DMS114 treated with DMSO at 0.1 percent for 48 hours (cell line): ENCODE data around the gene CLRN2.

Experiments used
- DNase-seq: peaks from one replicate; lab custom pipeline; 2025; ENCODE audit not compliant: unreplicated experiment; lab: John Stamatoyannopoulos, UW

Gene CLRN2, protein sequence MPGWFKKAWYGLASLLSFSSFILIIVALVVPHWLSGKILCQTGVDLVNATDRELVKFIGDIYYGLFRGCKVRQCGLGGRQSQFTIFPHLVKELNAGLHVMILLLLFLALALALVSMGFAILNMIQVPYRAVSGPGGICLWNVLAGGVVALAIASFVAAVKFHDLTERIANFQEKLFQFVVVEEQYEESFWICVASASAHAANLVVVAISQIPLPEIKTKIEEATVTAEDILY

GRCh38 chr4:17514865-17515264 lies at the start of gene CLRN2:
Gene CLRN2 (plus strand): TSS chr4:17515165. CDS start chr4:17515267, 102 bp downstream.
- no peak for DNase-seq

DNA sequence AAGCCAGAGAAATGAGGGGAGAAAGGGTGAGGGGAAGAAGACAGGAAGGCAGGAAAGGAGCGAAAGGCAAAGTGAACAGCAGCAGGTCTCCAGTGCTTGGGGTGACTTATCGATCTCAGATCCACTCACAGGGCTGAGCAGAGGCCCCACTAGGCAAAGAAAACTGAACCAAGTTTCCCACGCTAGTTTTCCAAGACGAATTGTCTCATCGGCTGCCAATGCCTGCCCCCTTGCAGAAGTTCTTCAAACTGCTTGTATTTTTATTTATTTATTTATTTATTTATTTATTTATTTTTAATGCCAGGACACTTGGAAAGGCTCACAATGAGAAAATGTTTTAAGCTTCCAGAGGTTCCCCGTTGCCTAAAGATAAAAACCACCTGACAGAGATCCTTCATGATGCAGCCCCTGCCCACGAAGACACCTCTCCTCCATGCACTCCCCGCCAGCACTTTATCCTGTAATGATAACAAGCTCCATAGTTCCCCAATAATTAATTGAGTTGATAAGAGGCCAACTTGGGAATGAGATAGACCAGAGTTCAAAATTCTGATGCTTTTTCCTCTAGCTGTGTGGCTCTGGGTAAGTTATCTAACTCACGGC lies 46.2 kb upstream of the CLRN2 start:
- DNase-seq: no peak

DNA sequence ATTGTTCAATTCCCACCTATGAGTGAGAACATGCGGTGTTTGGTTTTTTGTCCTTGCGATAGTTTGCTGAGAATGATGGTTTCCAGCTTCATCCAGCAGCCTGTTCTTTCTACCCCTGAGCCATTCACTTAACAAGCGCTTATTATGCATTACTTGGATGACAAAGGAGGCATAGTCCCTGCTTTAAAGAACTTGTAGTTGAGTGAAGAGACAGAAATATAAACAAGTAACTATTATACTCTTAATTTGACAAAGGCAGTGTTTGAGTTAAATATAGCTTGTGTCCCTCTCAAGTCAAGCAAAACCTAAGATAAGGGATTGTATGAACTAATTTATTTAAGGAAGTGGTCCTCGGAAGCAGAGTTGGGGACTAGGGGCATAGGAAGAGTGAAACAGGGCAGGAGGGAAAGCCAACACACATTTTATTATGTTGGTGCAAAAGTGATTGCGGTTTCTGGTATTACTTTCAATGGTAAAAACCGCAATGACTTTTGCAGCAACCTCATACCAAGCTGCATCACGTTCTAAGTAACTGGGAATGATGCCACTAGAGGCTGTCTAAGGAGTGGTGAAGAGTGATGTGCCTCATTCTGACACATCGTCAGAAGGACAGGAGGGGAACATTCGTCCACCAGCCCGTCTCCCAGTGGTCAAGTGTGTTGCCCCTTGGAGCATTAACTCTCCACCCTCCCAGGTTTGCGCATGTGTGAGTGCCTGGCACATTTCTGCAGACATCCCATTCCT lies 44.9 kb upstream of the CLRN2 start:
- DNase-seq: no peak

DNA sequence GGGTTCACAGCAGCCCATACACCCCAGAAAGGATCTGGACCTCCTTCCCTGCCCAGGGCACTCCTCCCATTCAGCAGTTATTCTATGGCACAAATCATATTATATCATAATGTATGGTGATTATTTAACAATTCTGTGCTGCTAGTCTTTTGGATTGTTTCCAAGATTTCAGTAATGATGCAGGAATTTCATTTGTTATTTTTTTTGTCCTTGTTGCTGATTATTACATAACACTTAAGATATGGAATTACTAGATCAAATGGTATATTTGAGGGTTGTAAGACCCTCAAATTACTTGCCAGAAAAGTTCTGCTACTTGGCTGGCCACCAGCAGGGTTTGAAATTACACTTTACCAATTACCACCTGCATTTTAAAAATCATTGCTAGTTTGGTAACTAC lies 39.5 kb upstream of the CLRN2 start:
- DNase-seq: no peak

DNA sequence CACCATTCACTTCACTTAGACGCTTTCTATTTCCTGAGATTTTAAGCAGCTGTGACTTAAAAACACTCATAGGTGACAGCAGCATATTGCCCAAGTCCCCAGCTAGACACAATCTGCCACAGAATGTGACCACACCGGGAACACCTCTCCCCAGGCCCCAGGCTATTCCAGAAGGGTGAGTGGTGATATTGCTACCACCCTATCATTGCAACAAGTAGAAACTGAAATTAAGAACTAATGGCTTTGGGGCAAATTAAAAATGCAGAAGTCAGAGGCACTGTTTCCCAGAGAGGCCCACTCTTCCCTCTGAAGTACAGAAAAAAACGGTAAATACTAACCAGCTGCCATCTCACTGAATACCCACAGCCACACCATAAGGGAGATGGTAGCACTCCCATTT lies 38.1 kb upstream of the CLRN2 start:
- DNase-seq: no peak

- no peak for DNase-seq
These were observed 37.0 kb upstream of the CLRN2 start for GRCh38 chr4:17477774-17478472.

DNA sequence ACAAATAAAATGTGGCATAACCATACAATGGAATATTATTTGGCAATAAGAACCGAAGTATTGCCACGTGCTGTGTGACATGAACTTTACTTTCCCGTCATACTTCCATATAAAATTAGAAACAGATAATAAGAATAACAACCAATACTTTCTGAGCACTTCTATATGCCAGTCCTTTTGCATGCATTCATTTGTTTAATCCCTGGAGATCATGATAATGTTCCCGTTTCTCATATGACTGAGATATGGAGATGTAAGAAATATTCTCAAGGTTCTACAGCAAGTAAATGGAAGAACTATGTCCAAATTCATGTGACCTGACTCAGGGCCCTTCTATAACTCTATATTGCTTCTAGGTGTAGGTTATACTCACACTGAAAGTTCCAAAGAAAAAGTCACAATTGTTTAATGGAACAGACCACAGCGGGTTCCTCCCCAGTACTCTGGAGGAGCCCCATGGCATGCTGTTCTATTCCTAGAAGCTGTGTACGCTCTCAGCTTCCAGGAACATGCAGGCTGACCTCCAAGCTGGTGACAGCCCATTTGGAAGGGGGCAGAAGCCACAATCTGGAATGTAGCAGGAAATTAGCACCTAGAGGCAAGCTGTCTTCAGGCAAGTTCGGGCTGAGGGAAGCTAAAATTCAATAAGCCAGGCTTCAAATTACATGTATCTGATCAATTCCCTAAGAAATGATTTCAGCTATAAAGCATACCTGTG lies 34.6 kb upstream of the CLRN2 start:
- no peak for DNase-seq

GRCh38 chr4:17480955-17481354 lies 34.0 kb upstream of the CLRN2 start:
- DNase-seq: no peak

GRCh38 chr4:17482716-17483115 lies 32.2 kb upstream of the CLRN2 start:
- DNase-seq: no peak

DNA sequence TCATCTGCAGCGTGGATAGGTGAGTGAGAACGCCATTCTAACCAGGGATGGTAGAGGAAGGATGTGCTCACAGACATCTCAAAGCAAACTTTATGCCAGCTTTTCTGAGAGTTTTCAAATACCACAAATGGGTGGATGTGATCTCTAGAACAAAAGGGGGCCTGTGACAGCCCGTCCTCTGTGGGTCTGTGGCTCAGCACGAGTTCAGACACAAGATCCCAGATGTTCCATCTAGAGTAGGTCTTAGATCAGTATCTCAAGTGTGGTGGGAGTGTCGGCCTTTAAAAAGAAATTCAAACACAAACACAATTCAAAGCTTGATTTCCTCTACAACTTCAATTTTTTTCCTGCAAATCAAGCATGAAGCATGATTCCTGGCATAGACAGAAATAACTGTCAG lies 25.8 kb upstream of the CLRN2 start:
- no peak for DNase-seq

- no peak for DNase-seq
These were observed 25.2 kb upstream of the CLRN2 start for GRCh38 chr4:17489721-17490120.

DNA sequence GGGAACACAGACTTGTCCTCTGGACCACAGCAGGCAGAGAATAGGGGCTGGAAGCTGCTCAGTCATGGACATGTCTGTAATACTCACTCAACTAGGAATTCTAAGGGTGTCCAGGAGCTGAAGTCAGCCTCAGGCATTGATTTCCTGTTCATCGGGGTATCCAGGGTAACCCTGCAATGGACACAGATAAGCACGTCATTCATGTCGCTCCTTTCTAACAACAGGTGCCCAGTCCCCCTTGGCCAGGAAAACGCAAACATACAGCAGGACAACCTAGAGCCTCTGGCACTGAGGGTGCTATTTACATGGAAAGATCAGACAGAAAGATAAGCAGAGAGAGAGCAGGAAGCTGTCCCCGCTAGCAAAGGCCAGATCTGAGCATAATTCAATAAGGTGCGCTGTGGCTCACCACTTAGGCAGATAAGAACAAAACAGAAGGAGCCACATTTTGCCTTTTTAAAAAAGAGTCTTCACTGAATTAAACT lies 24.3 kb upstream of the CLRN2 start:
- DNase-seq: no peak

DNA sequence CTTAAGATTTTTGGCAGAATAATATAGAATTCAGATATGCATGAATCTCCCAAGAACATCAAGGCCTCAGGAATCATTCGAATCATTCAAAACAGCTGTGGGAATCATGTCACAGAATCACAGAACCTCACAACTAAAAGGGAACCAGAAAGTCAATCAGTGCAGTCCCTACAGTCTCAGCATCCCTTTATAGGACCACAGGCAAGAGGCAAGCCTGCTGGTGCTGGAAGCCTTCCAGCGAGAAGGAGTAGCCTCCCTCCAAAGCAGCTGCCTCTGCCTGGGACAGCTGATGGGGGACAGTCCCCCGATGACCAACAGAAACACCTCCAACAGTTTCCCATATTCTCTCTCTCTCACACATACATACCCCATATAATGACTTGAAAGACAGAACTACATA lies 23.8 kb upstream of the CLRN2 start:
- DNase-seq: no peak

- DNase-seq: no peak
These were observed 22.8 kb upstream of the CLRN2 start for GRCh38 chr4:17492058-17492741.

DNA sequence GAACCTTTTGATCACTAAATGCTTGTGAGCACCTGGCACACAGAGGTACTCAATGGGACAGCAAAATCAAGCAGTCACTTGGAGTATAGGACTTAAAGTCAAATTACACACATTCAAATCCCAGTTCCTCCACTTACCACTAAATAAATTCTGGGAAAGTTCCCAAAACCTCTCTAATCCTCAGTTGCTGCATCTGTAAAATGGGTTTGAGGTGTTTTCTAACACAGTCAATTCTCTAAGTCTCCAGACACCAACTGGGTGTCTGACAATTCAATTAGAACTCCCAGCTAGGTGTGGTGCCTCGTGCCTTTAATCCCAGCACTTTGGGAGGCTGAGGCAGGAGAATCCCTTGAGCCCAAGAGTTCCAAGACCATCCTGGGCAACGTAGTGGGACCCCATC lies 22.1 kb upstream of the CLRN2 start:
- no peak for DNase-seq

DNA sequence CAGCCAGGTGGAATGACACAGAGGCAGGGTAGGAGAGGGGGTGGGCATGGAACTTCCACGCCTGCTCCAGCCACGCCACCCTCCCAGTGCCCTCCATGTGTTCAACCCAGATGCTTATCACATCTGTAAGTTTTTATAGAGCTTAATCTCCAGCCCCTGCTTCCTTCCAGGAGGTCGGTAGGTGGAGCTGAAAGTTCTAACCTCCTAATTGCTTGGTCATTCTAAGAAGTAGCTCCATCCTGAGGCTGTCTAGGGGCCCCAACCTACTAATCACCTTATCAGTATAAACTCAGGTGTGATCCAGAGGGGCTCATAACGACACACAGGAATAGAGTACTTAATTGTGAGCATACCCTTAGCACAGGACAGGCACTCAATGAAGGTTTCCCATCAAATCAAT lies 21.3 kb upstream of the CLRN2 start:
- DNase-seq: no peak

DNA sequence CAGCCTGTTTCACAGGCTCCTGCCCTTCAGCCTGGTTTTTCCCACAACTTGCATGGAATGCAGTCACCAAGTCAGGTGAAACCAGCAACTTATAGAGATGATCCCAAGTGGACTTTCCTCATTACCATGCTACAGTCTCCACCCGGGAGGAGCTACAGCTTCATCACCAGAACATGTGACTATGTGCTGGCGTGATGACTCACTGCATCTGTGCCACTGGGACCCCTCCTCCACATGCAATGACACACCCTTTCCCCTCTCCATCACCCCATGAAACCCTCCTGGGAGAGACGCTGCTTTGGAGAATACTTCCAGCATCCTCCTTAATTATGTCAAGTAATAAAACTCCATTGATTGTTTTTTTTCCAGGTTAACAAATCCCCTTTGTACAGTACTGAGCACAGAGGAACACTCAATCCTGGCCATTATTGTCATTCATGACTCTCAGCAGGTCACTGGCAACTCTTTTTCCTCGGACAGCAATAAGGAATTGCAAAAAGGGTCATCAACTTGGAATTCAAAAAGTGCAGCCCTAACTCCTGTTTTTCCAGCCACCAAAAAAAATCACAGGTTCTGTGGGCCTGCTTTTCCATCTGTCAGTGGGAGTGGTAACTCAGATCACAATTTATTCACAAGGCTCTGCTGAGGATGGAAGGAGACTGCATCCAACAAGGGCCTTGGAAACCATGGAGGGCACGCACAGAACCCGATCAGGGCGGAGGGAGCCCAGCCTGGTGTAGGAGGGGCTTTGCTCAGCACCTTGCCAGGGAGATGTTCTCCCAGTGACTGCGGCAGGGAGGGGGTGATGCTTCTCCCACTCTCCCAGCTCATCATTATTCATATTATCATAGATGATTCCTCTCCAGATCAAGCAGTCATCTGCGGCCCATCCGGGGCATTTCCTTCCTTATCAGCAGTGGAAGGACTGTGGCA lies 20.4 kb upstream of the CLRN2 start:
- no peak for DNase-seq

DNA sequence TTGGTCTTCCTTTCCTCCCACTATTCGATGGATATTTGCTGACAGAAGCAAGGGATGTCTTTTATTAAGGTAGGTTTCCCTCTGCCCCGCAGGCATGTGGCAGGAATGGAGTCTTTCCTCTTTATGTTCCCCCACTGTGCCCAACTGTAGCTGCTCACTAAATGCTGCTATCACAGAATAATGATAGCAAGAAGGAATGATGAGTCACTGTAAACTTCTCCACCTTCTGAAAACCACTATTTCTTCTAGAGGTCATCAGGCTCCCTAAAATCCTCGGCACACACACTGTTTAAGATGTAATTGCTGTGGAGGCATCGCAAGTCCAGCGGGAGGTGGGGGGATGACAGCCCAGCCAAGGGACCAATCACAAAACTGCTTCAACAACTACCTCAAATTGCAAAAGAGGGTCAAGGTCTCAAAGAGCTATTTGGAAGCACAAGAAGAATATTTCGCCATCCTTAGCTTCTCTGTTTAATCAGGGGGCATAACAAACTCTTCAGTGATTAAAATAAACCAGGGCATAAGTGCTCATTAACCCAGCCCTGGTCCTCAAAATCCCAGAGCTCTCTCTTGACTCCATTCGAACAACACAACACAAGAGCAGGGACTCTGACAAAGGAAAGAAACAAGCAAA lies 17.0 kb upstream of the CLRN2 start:
- no peak for DNase-seq

DNA sequence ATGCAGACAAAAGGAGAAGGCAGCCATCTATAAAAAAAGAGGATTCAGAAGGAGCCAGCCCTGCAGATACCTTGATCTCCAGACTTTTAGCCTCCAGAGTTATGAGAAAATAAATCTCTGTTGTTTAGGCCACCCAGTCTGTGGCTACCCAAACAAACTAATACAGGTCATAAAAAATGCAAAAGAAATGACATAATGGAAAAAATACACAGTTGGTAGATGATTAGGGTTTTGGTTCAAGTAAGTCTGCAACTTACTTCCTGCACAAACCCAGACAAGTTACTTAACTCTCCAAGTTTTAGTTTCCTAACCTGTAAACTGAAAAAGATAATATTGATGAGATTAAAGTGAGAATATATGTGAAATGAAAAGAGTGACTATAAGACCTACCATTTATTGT lies 14.4 kb upstream of the CLRN2 start:
- DNase-seq: no peak
